ENCODE measurements around the gene CIRBP. TPM values are rescaled to one million over a fixed set of nuclear protein-coding genes. Genes with fewer than 3 reads are reported as not detected.

The CIRBP gene
- total and polyA plus RNA-seq, 4 donors = 41.1 to 135 (median 96.9) TPM

GRCh38 chr19:1287354-1288225, 18.5 kb downstream of the CIRBP start:
- Histone ChIP-seq H3K4me3 (ENCODE audit: low read depth in 1 of 3, low read length in 3 of 3) (no peak overlapping the region), H3K4me1 (ENCODE audit: control insufficient read depth in 4 of 4, insufficient read depth in 4 of 4, low read length in 3 of 4) (peaks cover 20 to 72% (median 49%) of the 10 kb centered on the region in 4 donors), H3K9ac (ENCODE audit: low read depth in 1 of 2, low read length in 2 of 2) (no peak overlapping the region), H3K36me3 (ENCODE audit: control insufficient read depth in 4 of 4, insufficient read depth in 3 of 4, low read depth in 1 of 4, low read length in 3 of 4) (no peaks in the 10 kb centered on the region), H3K27ac (ENCODE audit: low read depth in 1 of 2, low read length in 2 of 2) (no peak overlapping the region), H3K27me3 (ENCODE audit: control insufficient read depth in 4 of 4, insufficient read depth in 4 of 4, low read length in 3 of 4) (no peaks in the 10 kb centered on the region), H3K9me3 (ENCODE audit: control insufficient read depth in 4 of 4, low read length in 3 of 4) (no peaks in the 10 kb centered on the region)
- DNase-seq (ENCODE audit: low spot score) = no peak
- whole genome bisulfite sequencing = 65% methylated on average over 55 of the region's 55 CpGs
- no peak for TF ChIP-seq REST (IDR thresholded peaks at IDR 0.05)

GRCh38 chr19:1288226-1288612, 19.1 kb downstream of the CIRBP start:
- DNase-seq (ENCODE audit: low spot score) = no peak
- 91% methylated on average over 18 of the region's 18 CpGs for WGBS
- Histone ChIP-seq H3K27me3 (ENCODE audit: control insufficient read depth in 4 of 4, insufficient read depth in 4 of 4, low read length in 3 of 4) (no peaks in the 10 kb centered on the region), H3K4me1 (ENCODE audit: control insufficient read depth in 4 of 4, insufficient read depth in 4 of 4, low read length in 3 of 4) (peaks cover 19 to 72% (median 43%) of the 10 kb centered on the region in 4 donors), H3K9ac (ENCODE audit: low read depth in 1 of 2, low read length in 2 of 2) (no peak overlapping the region), H3K36me3 (ENCODE audit: control insufficient read depth in 4 of 4, insufficient read depth in 3 of 4, low read depth in 1 of 4, low read length in 3 of 4) (no peaks in the 10 kb centered on the region), H3K27ac (ENCODE audit: low read depth in 1 of 2, low read length in 2 of 2) (no peak overlapping the region), H3K4me3 (ENCODE audit: low read depth in 1 of 3, low read length in 3 of 3) (no peak overlapping the region), H3K9me3 (ENCODE audit: control insufficient read depth in 4 of 4, low read length in 3 of 4) (no peaks in the 10 kb centered on the region)
- TF ChIP-seq HNF4G (IDR thresholded peaks at IDR 0.05) = no peak
- TF ChIP-seq EGR1 (IDR thresholded peaks at IDR 0.05; ENCODE audit: low read depth in 2 of 2) = no peak
- TF ChIP-seq ZBTB33 (IDR thresholded peaks at IDR 0.05) = no peak
- no peak for TF ChIP-seq JUND (IDR thresholded peaks at IDR 0.05)
- TF ChIP-seq RAD21 (IDR thresholded peaks at IDR 0.05) = no peak

GRCh38 chr19:1288833-1289685, 19.9 kb downstream of the CIRBP start:
- Histone ChIP-seq H3K27me3 (ENCODE audit: control insufficient read depth in 4 of 4, insufficient read depth in 4 of 4, low read length in 3 of 4) (no peaks in the 10 kb centered on the region), H3K36me3 (ENCODE audit: control insufficient read depth in 4 of 4, insufficient read depth in 3 of 4, low read depth in 1 of 4, low read length in 3 of 4) (no peaks in the 10 kb centered on the region), H3K27ac (ENCODE audit: low read depth in 1 of 2, low read length in 2 of 2) (no peak overlapping the region), H3K4me3 (ENCODE audit: low read depth in 1 of 3, low read length in 3 of 3) (no peak overlapping the region), H3K4me1 (ENCODE audit: control insufficient read depth in 4 of 4, insufficient read depth in 4 of 4, low read length in 3 of 4) (peaks cover 17 to 64% (median 34%) of the 10 kb centered on the region in 4 donors), H3K9me3 (ENCODE audit: control insufficient read depth in 4 of 4, low read length in 3 of 4) (no peaks in the 10 kb centered on the region), H3K9ac (ENCODE audit: low read depth in 1 of 2, low read length in 2 of 2) (no peak overlapping the region)
- TF ChIP-seq RXRA (IDR thresholded peaks at IDR 0.05) (no peak), GABPA (IDR thresholded peaks at IDR 0.05 in 1 of 2, conservative IDR thresholded peaks at IDR 0.05 in 1 of 2) (no peak), REST (IDR thresholded peaks at IDR 0.05) (no peak)
- WGBS = 77% methylated on average over 41 of the region's 41 CpGs
- no peak for DNase-seq (ENCODE audit: low spot score)

Data from liver (tissue), 9 donors.